ENCODE measurements around the gene EYS.

Gene EYS

DNA sequence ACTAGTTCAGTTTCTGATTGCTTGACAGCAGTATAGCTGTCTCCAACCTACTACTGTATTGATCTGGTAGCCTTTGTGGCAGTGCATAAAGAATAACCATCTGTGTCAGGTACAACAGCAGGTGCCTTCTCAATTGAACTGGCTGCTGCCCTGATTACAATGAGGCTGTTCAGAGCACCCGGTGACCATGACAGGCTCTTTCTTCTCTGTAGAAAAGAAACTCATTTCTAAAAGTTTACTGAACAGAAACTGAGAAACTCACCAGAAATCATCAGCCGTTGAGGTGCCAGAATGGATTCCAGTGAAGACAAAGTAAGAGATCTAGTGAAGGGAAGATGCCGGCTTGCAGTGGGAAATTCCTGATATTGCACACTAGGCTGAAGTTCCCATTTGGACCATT, 1117.1 kb downstream of the EYS start:
- H3K27ac ChIP-seq, result no peak overlapping the region
- TF ChIP-seq, protein P1, sequence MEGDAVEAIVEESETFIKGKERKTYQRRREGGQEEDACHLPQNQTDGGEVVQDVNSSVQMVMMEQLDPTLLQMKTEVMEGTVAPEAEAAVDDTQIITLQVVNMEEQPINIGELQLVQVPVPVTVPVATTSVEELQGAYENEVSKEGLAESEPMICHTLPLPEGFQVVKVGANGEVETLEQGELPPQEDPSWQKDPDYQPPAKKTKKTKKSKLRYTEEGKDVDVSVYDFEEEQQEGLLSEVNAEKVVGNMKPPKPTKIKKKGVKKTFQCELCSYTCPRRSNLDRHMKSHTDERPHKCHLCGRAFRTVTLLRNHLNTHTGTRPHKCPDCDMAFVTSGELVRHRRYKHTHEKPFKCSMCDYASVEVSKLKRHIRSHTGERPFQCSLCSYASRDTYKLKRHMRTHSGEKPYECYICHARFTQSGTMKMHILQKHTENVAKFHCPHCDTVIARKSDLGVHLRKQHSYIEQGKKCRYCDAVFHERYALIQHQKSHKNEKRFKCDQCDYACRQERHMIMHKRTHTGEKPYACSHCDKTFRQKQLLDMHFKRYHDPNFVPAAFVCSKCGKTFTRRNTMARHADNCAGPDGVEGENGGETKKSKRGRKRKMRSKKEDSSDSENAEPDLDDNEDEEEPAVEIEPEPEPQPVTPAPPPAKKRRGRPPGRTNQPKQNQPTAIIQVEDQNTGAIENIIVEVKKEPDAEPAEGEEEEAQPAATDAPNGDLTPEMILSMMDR (conservative IDR thresholded peaks at IDR 0.05), result no peak

DNA sequence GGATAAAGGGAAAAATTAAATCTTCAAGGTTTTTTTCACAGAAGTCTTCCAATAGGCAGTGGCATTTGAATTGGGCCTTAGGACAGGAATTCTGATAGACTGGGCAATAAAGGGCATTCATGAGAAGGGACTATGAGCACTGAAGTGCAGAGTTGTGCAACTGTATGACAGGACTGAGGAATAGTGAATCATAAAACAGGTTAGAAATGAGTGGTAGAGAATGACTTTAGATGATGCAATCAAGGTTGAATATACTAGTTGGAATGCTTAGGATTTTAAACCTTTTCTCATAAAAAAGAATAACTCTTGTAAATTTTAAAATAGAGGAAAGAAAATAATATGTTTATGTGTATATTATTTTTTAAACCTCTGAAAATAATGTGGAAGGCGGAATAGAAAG, 1126.7 kb downstream of the EYS start:
- H3K27ac ChIP-seq, result no peak overlapping the region
- TF ChIP-seq, protein P1 (conservative IDR thresholded peaks at IDR 0.05), result no peak

- TF ChIP-seq, protein P1 (conservative IDR thresholded peaks at IDR 0.05), result no peak
Observed at GRCh38 chr6:64553249-64553786, 1153.7 kb downstream of the EYS start.

DNA sequence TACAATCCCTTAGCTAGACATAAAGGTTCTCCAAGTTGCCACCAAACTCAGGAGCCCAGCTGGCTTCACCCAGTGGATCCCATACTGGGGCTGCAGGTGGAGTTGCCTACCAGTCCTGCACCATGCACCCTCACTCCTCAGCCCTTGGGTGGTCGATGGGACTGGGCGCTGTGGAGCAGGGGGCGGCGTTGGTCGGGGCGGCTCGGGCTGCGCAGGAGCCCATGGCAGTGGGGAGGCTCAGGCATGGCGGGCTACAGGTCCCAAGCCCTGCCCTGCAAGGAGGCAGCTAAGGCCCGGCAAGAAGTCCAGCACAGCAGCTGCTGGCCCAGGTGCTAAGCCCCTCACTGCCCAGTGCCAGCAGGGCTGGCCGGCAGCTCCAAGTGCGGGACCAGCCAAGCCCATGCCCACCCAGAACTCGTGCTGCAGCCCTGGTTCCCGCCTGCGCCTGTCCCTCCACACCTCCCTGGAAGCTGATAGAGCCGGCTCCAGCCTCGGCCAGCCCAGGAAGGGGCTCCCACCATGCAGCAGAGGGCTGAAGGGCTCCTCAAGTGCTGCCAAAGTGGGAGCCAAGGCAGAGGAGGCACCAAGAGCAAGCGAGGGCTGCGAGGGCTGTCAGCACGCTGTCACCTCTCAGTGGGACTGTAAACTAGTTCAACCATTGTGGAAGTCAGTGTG, 1159.3 kb downstream of the EYS start:
- H3K27ac ChIP-seq, result no peak overlapping the region
- TF ChIP-seq, protein P1 (conservative IDR thresholded peaks at IDR 0.05), result no peak

More at GRCh38 chr6:64553249-64553786, 1153.7 kb downstream of the EYS start:
- H3K27ac ChIP-seq, result no peak overlapping the region

DNA sequence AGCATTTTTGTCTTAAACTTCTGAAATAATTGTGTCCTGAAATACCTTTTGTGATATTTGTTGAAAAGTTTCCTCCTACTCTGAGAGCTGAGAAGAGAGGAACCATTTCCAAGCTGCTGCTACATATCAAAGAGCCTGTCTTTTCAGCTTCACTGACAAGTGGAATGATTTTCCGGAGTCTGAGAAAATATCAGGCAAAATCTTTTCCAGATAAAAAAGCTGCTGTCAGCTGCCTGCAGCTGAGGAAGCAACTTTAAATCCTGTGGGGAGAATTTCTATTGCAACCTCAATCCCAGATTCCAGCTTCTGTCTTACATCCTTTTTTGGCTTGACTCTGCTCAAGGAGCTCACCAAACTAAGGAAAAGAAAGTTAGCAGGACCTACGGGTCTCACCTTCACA, 1167.1 kb downstream of the EYS start:
- TF ChIP-seq, protein P1 (conservative IDR thresholded peaks at IDR 0.05), result no peak
- H3K27ac ChIP-seq, result no peak overlapping the region

DNA sequence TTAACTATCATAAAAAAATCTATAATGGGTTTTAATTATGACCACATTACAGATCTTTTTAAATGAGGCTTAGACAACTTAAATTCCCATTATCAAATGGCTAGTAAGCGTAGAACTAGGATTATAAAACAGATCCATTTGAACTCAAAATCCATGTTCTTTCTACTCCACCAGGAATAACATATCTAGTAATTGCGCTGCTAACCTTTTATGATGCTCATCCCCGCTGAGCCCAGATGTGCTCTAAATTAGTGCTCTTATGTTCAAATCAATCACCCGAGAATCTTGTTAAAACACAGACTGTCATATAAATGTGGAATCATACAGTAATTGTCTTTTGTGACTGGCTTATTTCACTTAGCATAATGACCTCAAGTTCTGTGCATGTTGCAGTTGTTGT, 1168.3 kb downstream of the EYS start:
- H3K27ac ChIP-seq, result no peak overlapping the region
- TF ChIP-seq, protein P1 (conservative IDR thresholded peaks at IDR 0.05), result no peak

GRCh38 chr6:64527899-64528298, 1179.1 kb downstream of the EYS start:
- TF ChIP-seq, protein P1 (conservative IDR thresholded peaks at IDR 0.05), result no peak
- no peak overlapping the region for H3K27ac ChIP-seq

Measured in VCaP (cell line).